Panc1 (cell line): ENCODE data around the gene MBTPS2. TPM values are rescaled to one million over a fixed set of nuclear protein-coding genes. Genes with fewer than 3 reads are reported as not detected.

Experiments
- ATAC-seq: fragments of 200-7000 bp; cut with Tn5 transposase; 2 replicates; pipeline ENCODE4 v1.9.1; 2020; ENCODE audit warnings: mild to moderate bottlenecking, moderate library complexity
- BruUV-seq: library from RNA; stranded (reverse); fragments of 400-500 nt; replicated peaks from 2 replicates; lab custom pipeline; 2021; lab: Mats Ljungman, UMichigan
- CTCF ChIA-PET: fragments of 300-600 bp; sonication (Branson Sonifier 250); formaldehyde crosslinking; loops from one replicate; lab custom pipeline; 2022; ENCODE audit warnings: antibody characterized with exemption; lab: Charles Lee
- POLR2A ChIA-PET: fragments of 300-600 bp; sonication (Branson Sonifier 250); formaldehyde crosslinking; loops from one replicate; lab custom pipeline; 2022; ENCODE audit warnings: antibody characterized with exemption; lab: Charles Lee
- DNase-seq: peaks from one replicate; pipeline ENCODE4 v3.0.0-alpha.2; 2010; ENCODE audit warnings: low read depth, low spot score
- H3K27ac ChIP-seq: 2 replicates; pipeline ENCODE4 v1.5.1; 2011; ENCODE audit warnings: mild to moderate bottlenecking, low read length, inconsistent platforms
- H3K27me3 ChIP-seq: fragments of 200-500 bp; sonication (Bioruptor generic); 2 replicates; pipeline ENCODE4 v1.6.0; 2014; ENCODE audit warnings: low read length, inconsistent platforms; ENCODE audit not compliant: control insufficient read depth, insufficient read depth
- H3K36me3 ChIP-seq: fragments of 200-500 bp; sonication (Bioruptor generic); 2 replicates; pipeline ENCODE4 v1.5.1; 2014; ENCODE audit warnings: inconsistent platforms, mild to moderate bottlenecking, low read length, moderate library complexity; ENCODE audit not compliant: control insufficient read depth, insufficient read depth
- H3K4me1 ChIP-seq: 2 replicates; pipeline ENCODE4 v1.5.1; 2011; ENCODE audit warnings: inconsistent platforms, mild to moderate bottlenecking, low read length, moderate library complexity; ENCODE audit not compliant: control insufficient read depth, insufficient read depth
- H3K4me3 ChIP-seq, 2 experiments: 2 replicates each; pipeline ENCODE4 v1.5.1; 2011 to 2012; ENCODE audit warnings: low read depth in 2 of 2, low read length in 2 of 2, mild to moderate bottlenecking in 2 of 2, inconsistent platforms in 1 of 2, moderate library complexity in 1 of 2
- H3K9me3 ChIP-seq: fragments of 200-500 bp; sonication (Bioruptor generic); 2 replicates; pipeline ENCODE4 v1.5.1; 2014; ENCODE audit warnings: low read depth, mild to moderate bottlenecking, inconsistent platforms, low read length, moderate library complexity; ENCODE audit not compliant: control insufficient read depth, insufficient read depth
- POLR2AphosphoS5 ChIP-seq: IDR thresholded peaks from 2 replicates; pipeline ENCODE4 v1.6.1; 2012; ENCODE audit warnings: mild to moderate bottlenecking, low read depth, low read length, moderate library complexity
- SIN3A ChIP-seq: IDR thresholded peaks from 2 replicates; pipeline ENCODE4 v1.6.1; 2012; ENCODE audit warnings: low read depth, mild to moderate bottlenecking, low read length, moderate library complexity, borderline replicate concordance; ENCODE audit not compliant: insufficient read depth
- TCF7L2 ChIP-seq: IDR thresholded peaks from 2 replicates; pipeline ENCODE4 v1.6.1; 2011; ENCODE audit warnings: mild to moderate bottlenecking, low read depth, low read length, inconsistent platforms
- in situ Hi-C: cut with HindIII; loops from 2 replicates; pipeline ENCODE4 v1.10.0; 2016; ENCODE audit warnings: low sequenced_read_pairs, low pct_unique_long_range_greater_than_20kb
- intact Hi-C: fragments of 100-400 bp; cut with micrococcal nuclease; formaldehyde crosslinking; loops from one replicate; pipeline ENCODE4 v1.10.0; 2022; ENCODE audit not compliant: unreplicated experiment
- total RNA-seq: library from RNA; stranded (reverse); gene quantifications from one replicate; pipeline ENCODE4 v1.2.1, GENCODE V29; 2021; ENCODE audit not compliant: unreplicated experiment
- TF ChIP-seq, protein P1 (sequence below): fragments of 450-650 bp; IDR thresholded peaks from 2 replicates; pipeline ENCODE4 v1.5.1; 2017; ENCODE audit warnings: mild to moderate bottlenecking
- TF ChIP-seq, protein P2 (sequence below), 2 experiments: IDR thresholded peaks; 2 replicates each; pipeline ENCODE4 v1.6.1; 2011 to 2012; ENCODE audit warnings: low read depth in 2 of 2, control low read depth in 1 of 2, low read length in 1 of 2, mild to moderate bottlenecking in 1 of 2, moderate library complexity in 1 of 2; ENCODE audit not compliant: insufficient read depth in 1 of 2

The MBTPS2 gene
- total RNA-seq, 1 experiment from 2014 or later, result 13.5 TPM

DNA sequence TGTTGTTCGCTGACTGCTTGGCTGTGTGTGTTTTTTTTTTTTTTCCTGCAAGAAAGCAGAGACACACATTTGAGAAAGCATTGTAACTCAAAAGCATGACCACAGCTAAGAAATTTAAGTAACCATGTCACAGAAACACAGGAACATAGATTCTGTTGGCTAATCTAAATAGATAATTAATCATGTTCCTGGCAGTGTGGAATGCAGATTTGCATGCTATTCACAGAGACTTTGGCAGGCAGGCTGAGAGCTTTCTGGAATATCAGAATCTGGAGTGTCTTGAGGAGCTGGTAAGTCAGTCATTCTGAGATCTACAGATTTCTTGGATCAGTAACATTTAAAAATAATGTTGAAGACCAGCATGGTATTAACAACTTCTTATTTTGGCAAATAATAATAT is 67.8 kb downstream of the MBTPS2 start:
- Histone ChIP-seq H3K4me3 (no peak overlapping the region), H3K9me3 (no peaks in the 10 kb centered on the region), H3K36me3 (no peaks in the 10 kb centered on the region), H3K27me3 (no peaks in the 10 kb centered on the region), H3K4me1 (no peaks in the 10 kb centered on the region), H3K27ac (no peak overlapping the region)
- DNase-seq (no peak), ATAC-seq (no peak)
- ChIA-PET POLR2A (no interaction called here), CTCF (interaction anchor here (0.5 kb wide), 1 partner anchor 36 kb away, joined by 3 read pairs; no protein-coding TSS in a partner anchor)
- no TSS peak for BruUV-seq
- in situ Hi-C loops (no loop called here), intact Hi-C loops (no loop called here)
- no peak for TF ChIP-seq POLR2AphosphoS5
- no peak for TF ChIP-seq SIN3A

DNA sequence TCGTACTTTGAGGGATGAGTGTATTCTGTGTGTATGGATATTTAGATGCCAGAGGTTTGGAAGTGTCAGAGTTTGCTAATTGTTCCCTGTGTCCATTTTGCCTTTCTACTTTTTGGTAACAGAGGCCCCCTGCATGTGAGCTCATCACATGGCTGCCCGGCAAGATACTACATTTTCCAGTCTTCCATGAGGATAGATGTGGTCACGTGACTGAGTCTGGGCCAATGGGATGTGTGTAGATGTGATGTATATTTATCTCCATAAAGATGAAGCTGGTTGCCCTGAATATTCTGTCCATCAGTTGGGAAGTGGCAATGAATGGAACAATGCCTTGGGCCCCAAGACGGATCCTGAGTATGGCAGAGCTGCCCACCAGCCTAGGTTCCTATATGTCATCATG is 72.1 kb downstream of the MBTPS2 start:
- no peak overlapping the region for H3K4me3 ChIP-seq
- intact Hi-C loops, result no loop called here
- ATAC-seq (no peak), DNase-seq (no peak)
- H3K27me3 ChIP-seq, result no peaks in the 10 kb centered on the region
- H3K4me1 ChIP-seq, result no peaks in the 10 kb centered on the region
- no peaks in the 10 kb centered on the region for H3K36me3 ChIP-seq
- TF ChIP-seq TCF7L2, result no peak
- TF ChIP-seq, protein P1, sequence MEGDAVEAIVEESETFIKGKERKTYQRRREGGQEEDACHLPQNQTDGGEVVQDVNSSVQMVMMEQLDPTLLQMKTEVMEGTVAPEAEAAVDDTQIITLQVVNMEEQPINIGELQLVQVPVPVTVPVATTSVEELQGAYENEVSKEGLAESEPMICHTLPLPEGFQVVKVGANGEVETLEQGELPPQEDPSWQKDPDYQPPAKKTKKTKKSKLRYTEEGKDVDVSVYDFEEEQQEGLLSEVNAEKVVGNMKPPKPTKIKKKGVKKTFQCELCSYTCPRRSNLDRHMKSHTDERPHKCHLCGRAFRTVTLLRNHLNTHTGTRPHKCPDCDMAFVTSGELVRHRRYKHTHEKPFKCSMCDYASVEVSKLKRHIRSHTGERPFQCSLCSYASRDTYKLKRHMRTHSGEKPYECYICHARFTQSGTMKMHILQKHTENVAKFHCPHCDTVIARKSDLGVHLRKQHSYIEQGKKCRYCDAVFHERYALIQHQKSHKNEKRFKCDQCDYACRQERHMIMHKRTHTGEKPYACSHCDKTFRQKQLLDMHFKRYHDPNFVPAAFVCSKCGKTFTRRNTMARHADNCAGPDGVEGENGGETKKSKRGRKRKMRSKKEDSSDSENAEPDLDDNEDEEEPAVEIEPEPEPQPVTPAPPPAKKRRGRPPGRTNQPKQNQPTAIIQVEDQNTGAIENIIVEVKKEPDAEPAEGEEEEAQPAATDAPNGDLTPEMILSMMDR, result no peak
- TF ChIP-seq, protein P2, sequence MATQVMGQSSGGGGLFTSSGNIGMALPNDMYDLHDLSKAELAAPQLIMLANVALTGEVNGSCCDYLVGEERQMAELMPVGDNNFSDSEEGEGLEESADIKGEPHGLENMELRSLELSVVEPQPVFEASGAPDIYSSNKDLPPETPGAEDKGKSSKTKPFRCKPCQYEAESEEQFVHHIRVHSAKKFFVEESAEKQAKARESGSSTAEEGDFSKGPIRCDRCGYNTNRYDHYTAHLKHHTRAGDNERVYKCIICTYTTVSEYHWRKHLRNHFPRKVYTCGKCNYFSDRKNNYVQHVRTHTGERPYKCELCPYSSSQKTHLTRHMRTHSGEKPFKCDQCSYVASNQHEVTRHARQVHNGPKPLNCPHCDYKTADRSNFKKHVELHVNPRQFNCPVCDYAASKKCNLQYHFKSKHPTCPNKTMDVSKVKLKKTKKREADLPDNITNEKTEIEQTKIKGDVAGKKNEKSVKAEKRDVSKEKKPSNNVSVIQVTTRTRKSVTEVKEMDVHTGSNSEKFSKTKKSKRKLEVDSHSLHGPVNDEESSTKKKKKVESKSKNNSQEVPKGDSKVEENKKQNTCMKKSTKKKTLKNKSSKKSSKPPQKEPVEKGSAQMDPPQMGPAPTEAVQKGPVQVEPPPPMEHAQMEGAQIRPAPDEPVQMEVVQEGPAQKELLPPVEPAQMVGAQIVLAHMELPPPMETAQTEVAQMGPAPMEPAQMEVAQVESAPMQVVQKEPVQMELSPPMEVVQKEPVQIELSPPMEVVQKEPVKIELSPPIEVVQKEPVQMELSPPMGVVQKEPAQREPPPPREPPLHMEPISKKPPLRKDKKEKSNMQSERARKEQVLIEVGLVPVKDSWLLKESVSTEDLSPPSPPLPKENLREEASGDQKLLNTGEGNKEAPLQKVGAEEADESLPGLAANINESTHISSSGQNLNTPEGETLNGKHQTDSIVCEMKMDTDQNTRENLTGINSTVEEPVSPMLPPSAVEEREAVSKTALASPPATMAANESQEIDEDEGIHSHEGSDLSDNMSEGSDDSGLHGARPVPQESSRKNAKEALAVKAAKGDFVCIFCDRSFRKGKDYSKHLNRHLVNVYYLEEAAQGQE (IDR thresholded peaks at IDR 0.05; ENCODE audit: insufficient read depth in 1 of 2, low read depth in 2 of 2, low read length in 1 of 2), result no peak
- TF ChIP-seq SIN3A, result no peak
- no peak for TF ChIP-seq POLR2AphosphoS5
- POLR2A ChIA-PET, result no interaction called here
- in situ Hi-C loops, result no loop called here
- H3K9me3 ChIP-seq, result no peaks in the 10 kb centered on the region
- CTCF ChIA-PET, result interaction anchor here (0.6 kb wide), 1 partner anchor 37 kb away, joined by 4 read pairs; no protein-coding TSS in a partner anchor
- H3K27ac ChIP-seq, result no peak overlapping the region
- no TSS peak for BruUV-seq

DNA sequence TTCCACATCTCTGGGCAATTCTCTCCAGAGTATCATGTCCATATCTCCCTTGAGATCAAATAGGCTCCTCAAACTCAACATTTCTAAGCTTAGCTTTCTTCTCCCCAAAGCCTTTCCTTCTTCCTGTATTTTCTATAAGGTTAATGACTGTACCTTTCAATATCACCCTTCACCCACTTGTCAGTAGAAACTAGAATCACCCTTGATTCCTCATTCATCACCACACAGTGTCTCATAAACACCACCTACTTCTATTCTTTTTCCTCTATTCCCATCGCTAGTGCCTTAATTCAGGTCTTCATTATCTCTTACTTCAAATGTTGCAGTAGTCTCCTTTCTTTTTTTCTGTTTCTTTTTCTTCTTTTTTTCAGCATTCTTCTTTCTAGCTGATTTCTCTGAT is 72.8 kb downstream of the MBTPS2 start:
- DNase-seq (no peak), ATAC-seq (no peak)
- H3K36me3 ChIP-seq, result no peaks in the 10 kb centered on the region
- no peak for TF ChIP-seq POLR2AphosphoS5
- TF ChIP-seq TCF7L2, result no peak
- TF ChIP-seq, protein P1, result no peak
- no peak for TF ChIP-seq SIN3A
- TF ChIP-seq, protein P2 (IDR thresholded peaks at IDR 0.05; ENCODE audit: insufficient read depth in 1 of 2, low read depth in 2 of 2, low read length in 1 of 2), result no peak
- intact Hi-C loops, result no loop called here
- H3K4me1 ChIP-seq, result no peaks in the 10 kb centered on the region
- no peaks in the 10 kb centered on the region for H3K27me3 ChIP-seq
- H3K4me3 ChIP-seq, result no peak overlapping the region
- no peaks in the 10 kb centered on the region for H3K9me3 ChIP-seq
- no peak overlapping the region for H3K27ac ChIP-seq
- CTCF ChIA-PET, result no interaction called here
- in situ Hi-C loops, result no loop called here
- POLR2A ChIA-PET, result no interaction called here
- BruUV-seq, result no TSS peak
